Kasumi-1 (cell line): ENCODE results near the gene RSU1.
A peak's percentile ranks its signal among the peaks of the same experiment; 100 is the strongest.

ENCODE experiments used
- DNase-seq, 2 experiments: peaks; one replicate each; lab custom pipeline; 2025; lab: John Stamatoyannopoulos, UW

The RSU1 gene

GRCh38 chr10:16602104-16602775 is 215.0 kb downstream of the RSU1 start:
- DNase-seq, result no peak

DNA sequence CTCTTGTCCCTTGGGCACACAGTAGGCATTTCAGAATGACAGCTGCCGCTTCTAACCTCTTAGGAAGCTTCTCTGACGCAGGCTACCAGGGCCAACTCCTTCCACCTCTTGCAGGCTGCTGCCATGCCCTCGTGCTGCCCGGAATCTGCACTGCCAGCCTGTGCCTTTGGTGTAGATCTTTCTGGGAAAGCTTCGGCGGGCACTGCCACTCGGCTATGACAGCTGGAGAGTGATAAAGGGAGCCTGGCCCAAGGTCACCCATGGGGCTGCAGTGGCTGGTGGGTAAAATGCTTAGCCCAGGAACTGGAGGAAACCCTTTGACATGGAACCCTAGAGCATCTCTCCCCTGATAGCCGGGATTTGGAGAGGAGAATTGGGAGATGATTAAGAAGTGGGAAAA is 217.6 kb downstream of the RSU1 start:
- DNase-seq, result no peak

DNA sequence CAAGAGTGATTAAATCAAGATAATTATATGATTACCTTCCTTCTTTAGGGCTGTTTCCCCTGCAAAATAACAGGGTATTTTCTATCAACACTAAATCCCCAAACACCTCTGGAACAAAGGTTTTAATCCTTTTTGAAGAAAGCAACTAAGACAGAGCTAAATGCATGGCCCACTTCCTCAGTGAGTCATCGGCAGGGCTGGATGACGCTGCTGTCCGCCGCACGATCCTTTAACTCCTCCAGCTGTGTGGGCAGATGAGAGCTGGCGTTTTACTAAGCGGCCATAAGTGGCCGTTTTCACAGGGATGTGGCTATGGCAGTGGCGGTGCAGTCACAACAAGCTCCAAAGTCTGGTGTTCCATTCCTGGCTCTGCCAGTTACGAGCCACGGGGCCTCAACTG is 219.6 kb downstream of the RSU1 start:
- no peak for DNase-seq

GRCh38 chr10:16592378-16592777 is 224.8 kb downstream of the RSU1 start:
- DNase-seq, result no peak

GRCh38 chr10:16586358-16587138 is 230.7 kb downstream of the RSU1 start:
- DNase-seq, result no peak

- DNase-seq, result no peak
Measured at GRCh38 chr10:16585103-16585502, 232.1 kb downstream of the RSU1 start.

DNA sequence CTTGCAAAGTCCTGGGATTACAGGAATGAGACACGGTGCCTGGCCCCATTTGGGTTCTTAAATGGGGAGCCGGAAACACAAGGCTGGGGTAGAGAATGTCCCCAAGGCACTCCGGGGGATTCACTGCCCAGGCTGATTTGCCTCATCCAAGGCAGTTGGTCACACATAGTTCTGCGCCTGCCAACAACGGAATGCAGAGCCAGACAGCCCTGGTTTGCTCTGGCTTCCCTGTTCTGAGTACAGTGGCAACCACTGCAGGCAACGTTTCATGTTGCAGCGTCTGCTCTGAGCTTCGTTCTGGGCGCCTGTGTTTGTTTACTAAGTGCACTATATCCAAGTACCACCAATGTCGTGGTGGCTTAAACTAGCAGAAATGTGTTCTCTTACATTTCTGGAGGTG is 233.8 kb downstream of the RSU1 start:
- DNase-seq, result no peak

DNA sequence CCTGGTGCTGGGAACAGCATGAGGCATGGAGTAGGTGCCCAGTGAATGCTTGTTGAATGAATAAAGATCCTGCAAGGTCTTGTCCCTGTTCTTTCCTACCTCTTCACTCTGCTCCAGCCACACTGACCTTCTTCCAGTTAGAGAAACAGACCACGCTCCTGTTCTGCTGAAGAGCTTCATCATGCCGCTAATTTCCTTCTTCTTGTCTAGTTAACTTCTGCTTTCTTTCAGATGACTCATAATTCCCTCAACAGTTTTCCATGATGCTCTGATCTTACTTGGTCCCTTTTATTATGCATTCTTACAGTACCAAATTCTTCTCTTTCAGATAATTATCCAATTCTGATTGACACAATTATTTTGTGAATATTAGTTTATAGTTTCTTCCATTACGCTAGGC is 236.0 kb downstream of the RSU1 start:
- DNase-seq, result peak; percentile 73 to 86

DNA sequence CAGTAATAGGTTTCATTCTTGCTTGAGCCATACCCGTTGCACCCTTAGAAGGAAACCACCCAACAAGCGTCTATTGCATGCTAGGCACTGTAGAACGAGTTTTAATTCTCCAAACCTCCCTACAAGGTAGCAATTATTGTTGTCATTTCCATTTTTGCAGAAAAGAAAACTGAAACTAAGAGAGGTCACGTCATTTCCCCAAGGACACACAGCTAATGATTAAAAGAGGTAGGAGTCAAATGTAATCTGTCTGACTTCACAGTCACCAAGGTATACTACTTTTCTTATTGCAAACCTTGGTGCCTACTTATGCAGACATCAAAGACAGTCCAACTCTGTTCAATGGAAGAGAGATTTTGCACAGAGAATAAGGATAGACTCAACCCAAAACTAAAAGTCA is 246.5 kb downstream of the RSU1 start:
- DNase-seq, result no peak

DNA sequence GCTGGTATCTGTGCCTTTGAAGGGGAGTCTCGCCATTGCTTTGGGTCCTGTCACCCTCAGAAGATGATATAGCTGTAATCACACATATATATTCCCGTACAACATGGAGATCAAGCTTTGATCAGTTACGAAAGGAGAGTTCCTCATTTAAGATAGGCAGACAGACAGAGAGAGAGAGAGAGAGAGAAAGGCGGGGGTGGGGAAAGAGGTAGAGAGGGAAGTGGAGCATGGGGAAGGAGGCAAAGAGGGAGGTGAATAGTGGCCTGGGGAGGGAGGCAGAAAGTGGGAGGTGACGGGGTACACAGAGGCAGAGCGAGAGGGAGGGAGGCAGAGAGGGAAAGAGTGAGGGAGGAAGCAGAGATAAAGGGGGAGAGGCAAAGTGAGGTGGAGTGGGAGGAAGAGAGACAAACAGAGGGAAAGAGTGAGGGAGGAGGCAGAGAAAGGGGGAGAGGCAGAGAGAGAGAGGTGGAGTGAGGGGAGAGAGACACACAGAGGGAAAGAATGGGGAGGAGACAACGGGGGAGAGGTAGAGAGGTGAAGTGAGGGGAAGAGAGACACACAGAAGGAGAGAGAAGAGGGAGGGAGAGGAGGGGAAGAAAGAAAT is 250.9 kb downstream of the RSU1 start:
- no peak for DNase-seq

- no peak for DNase-seq
Measured at GRCh38 chr10:16565604-16566003, 251.6 kb downstream of the RSU1 start.

GRCh38 chr10:16562891-16563290 is 254.3 kb downstream of the RSU1 start:
- DNase-seq, result no peak

DNA sequence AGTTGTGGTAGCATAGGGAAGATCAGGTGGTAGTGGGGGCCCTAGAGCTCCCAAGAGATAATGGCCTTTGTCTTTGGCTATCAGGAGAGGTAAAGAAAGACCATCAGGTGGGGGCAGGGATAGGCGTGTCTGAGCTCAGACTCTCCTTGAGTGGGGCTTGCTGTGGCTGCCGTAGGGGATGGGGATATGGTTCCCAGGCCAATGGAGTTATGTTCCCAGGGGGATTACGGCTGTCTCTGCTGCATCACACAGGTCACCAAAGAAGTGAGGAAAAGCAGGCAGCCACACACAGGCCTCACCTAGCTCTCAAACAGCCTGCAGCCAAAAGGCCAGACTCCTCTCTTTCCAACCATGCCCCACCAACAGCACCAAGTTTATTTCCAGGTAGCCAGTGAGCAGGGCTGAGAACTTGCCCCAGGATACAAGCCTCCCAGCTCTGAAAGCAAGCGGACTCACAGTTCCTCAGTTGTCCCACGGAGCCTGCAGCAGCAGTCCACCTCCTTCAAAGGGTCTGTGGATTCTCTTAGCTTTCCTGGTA is 257.9 kb downstream of the RSU1 start:
- DNase-seq, result no peak

DNA sequence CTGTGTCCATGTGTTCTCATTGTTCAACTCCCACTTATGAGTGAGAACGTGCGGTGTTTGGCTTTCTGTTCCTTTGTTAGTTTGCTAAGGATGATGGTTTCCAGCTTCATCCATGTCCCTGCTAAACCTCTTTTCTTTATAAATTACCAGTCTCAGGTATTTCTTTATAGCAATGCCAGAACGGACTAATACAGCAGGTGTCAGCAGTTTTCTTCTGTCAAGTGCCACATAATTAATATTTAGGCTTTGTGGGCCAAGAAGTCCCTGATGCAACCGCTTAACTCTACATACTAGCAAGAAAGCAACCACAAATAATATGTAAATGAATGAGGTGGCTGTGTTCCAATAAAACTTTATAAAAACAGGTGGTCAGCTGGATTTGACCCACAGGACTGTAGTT is 269.3 kb downstream of the RSU1 start:
- no peak for DNase-seq

DNA sequence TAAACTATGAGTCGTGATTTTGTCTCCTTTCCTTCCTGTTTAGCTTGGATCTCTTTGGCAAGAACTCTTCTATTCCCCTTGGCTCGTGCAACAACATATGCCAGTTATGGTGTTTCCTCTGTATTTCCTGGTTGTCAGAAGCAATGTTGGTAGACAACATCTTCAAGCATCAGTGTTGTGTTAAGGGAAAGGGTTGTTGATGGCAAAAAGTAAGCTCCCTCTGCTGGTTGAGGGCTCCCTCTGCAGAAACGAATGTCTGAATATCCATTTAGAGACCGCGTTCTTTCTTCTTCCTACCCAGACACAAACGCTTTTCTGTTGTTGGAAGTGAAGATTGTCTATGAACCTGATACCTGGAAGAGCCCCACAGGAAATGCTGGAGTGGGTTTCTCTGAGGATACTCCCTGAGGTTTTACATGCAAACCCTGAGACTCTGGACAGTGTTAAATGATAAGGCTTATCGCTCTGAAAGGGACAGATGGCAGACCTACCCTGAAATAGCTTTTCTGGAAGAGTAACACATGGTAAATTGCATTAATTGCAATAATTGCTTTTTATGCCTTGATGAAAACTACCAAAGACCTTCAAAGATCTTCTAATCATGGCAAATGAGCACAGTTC is 272.0 kb downstream of the RSU1 start:
- peak; percentile 63 to 70 for DNase-seq

DNA sequence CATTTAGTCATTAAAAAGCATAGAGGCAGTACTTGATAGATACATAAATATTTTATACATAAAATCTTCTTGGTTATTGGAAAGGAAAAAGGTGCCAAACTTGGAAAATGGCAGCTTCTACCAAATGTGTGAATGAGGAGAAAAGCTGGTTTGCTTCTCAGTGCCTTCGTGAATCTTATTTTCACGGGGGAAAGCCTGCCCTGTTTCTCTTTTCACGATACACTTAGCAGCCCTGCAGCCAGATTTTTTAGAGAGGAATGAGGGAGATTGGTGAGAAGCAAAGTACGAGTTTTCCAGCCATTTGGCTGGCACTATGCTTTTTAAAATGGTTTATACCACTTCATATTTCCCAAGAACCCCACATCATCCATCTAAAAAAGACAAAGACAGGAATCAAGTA is 272.6 kb downstream of the RSU1 start:
- no peak for DNase-seq

GRCh38 chr10:16544099-16544498 is 273.1 kb downstream of the RSU1 start:
- no peak for DNase-seq
